ENCODE data around the gene IARS2.
"Not testable (repeated sequence)": the region's sequence is repeated elsewhere in the genome, so short reads cannot be mapped to it uniquely, and the experiment has no call there.

Gene IARS2

DNA sequence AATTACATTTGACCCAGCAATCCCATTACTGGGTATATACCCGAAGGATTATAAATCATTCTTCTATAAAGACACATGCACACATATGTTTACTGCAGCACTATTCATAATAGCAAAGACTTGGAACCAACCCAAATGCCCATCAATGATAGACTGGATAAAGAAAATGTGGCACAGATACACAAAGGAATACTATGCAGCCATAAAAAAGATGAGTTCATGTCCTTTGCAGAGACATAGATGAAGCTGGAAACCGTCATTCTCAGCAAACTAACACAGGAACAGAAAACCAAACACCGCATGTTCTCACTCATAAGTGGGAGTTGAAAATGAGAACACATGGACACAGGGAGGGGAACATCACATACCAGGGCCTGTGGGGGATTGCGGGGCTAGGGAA, 76.0 kb downstream of the IARS2 start:
- DNase-seq, result not testable (repeated sequence)

DNA sequence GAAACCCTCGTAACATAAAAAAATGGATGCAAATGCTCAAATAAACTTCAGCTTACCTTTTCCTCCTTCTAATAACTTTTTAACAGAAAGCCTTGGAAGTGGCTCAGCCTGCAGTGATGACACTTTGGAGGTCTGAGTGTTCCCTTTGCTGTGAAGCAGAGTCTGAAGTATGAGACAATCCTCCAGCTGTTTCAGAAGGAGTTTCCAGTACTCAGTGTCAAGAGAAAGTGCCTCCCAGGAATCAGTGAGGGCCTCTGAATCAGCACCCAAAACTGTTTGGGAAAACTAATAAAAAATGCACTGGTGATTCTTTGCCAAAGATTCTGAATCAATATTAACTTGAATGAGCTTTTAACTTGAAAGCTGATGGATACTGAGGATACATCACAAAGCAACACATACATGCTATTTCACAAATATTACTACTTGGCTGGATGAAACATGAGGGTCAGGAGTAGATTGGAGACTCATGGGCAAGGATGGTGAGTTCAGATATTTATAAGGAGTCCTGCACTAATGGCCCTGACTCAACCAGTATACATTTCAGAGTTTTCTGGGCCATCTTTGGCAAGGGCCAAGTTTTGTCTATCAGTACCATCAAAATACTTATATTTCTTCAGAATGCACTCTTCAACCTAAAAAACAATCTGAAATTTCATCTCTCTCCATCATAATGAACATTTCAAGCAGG, 77.0 kb downstream of the IARS2 start:
- DNase-seq, result no peak

DNA sequence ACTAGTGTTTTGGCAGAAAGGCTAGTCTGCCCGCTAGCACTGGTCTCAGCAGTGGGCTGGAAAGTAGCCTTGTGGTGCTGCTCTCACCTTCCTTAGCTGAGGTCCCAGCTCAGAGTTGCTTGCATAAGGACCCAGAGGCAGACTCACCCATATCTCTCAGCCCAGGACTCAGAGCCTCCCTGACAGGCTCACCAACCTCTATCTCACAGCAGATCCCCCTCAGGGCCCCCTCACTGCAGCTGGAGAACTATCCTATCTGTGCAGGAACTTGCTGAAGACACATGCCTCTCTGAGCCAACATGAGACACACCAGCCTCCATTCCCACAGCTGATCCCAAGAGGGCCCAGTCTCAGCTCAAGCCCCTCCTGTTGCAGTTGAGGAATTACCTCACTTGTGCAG, 82.6 kb downstream of the IARS2 start:
- no peak for DNase-seq

DNA sequence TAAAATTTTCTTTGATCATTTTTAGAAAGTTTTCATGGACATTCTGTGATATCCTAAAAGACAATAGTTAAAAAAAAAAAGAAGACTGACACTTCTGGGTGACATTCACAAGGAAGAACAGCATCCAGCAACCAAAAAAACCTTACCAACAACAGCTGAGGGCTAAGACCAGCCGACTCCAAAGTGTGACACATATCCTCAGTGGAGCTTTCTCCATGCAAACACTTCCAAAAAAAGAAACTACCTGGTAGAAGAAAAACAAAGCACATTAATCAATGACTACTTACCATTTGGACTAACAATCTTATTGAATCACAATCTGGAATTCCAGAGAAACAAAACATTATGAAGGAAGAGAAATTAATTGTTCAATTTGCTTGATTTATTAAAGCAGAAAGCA, 88.2 kb downstream of the IARS2 start:
- DNase-seq, result no peak

DNA sequence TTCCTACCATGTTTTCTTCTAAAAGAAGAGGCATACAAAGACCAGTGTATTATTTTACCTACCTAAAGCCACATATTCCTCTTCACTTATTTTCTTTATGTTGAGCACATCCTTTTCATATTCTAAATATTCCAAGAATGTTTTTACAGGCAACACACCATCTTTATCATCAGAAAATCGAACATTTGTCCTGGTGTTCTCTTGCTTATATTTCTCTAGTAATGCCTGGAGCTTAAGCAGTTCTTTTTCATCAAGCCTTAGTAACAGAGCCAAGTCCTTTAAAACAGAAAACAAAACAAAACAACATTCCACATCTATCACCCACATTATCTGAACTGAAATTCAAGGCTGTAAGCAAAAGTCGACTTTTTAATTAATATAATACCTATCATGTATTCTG, 88.7 kb downstream of the IARS2 start:
- no peak for DNase-seq

DNA sequence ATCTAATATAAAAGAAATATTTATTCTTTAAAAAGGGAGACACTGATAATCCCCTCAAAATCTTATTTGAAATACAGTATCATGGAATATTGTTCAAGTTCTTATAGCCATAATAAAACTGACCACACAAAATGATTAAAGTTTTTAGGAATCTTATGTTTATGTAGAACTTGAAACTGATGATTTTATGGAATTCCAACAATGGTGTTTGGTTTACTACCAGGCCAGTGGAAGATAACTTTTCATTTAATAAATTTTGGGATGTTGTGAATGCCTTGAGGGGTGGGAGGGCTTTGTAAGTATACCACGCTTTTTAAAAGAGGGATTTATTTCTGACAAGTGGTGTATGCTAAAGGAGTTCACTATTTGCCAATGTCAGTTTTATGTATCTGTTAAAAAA, 90.6 kb downstream of the IARS2 start:
- no peak for DNase-seq

DNA sequence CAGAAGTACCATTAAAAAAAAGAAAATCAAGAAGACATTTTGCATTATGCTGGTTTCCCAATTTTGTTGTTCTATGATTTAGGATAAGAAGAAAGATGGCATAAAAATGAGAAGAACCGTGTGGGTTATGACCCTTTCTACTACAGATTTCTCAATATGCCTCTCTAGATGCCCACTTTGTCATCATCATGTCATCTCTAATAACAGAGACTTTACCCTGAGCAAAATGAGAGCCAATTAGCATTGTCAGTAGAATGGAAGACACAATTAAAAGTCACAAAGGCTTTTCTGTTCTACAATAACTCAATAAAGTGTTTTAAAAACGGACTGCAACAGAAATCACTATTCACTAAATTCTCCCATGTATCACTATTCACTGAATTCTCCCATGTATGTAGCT, 92.8 kb downstream of the IARS2 start:
- no peak for DNase-seq

DNA sequence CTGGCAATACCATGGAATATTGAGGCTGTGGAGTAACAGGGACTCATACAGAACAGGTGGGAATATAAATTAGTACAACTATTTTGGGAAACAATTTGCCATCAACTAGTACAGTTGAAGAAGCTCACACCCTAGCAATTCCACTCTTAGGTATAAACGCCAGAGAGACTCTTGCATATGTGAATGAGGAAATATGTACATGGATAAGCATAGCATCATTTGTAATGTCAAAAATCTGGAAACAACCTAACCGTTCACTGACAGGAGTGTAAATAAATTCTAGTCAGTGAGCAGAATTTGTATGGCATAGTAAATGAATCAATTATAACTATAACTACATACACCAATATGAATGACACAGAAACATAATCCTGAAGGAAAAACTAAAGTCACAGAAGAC, 94.6 kb downstream of the IARS2 start:
- DNase-seq, result no peak

DNA sequence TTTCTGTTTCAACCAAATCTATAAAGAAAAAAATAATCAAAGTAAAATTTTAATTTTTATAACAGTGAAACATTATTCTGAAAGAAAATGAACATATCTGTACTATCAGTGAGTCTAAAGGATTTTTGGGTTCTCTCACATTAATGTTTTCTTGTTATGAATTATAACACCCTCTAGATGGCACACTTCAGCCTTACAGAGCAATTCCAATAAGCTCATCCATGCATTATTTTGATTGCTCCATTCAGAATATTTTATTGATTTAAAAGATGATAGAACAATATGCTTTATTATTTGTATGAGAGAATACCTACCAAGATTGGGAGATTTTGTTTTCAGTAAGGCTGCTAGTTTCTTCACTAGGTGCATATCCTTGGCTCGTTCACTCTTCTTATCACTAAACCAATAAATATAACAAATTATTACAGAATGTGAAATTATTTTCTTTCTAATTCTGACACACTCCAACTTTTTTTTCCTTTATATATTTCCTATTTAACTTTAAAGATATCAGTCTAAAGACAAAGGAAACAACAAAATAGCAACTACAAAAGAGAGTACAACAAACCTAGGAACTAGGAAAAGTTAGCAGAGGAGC, 95.9 kb downstream of the IARS2 start:
- no peak for DNase-seq

DNA sequence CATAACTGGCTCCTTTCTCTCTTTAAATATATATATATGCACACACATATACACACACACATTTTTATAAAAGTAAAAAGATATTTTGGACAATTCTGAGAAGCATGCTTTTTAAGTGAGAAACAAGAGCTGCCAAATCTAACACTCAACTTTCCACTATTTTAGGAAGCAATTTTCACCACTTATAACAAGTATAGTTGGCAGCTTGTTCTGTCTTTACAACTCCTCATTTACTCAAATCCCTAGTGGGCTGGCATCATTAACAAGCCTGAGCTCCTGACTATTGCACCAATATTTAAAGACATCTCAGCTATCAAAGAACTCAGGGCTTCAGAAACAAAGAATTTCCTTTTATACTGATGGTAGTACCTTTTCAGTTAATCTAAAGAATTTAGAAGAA, 101.8 kb downstream of the IARS2 start:
- no peak for DNase-seq

Data from bone marrow (tissue), 2 donors.